ENCODE results near the gene HPSE2.

The HPSE2 gene

DNA sequence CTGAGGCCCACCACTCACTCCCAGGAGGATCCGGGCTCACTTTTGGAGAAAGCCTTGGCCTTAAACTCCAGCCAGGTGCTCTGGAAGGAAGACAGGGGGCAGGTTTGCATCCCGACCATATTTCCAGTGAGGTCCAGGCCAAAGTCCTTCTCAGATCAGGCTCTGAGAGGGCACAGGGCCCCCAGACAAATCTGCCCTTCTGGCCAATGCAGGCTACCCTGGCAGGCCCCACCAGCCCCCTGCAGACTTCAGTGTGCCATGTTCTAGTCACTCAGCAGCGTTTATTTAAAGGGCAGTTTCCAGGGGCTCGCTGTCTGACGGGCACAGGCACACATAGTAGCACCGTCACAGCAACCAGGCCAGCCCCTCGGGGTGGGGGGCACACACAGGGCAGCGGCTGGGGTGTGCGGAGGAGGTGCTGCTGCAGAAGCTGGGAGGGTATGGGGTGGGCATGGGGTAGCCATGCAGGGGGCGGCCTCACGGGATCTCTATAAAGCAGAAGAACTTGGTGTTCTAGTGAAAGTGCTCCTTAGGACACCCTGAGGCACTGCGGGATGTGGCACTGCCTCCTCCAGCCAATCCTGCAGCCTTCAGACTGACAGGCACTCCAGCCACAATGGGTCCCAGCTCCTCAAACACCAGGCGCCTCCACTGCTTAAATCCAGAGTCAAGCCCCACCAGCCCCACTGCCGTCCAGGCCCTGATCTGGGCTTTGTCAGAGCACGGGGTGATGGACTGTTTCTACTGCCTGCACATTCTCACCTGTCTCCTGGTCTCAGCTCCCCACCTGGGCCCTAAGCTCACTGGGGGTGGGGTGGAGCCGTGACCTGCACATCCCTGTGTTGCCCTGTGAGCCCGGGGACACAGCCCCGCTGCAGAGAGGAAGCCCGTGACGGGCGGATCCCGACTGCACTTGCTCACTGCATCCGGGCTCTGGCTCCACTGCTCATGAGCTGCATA lies 811.1 kb downstream of the HPSE2 start:
- DNase-seq: no peak

DNA sequence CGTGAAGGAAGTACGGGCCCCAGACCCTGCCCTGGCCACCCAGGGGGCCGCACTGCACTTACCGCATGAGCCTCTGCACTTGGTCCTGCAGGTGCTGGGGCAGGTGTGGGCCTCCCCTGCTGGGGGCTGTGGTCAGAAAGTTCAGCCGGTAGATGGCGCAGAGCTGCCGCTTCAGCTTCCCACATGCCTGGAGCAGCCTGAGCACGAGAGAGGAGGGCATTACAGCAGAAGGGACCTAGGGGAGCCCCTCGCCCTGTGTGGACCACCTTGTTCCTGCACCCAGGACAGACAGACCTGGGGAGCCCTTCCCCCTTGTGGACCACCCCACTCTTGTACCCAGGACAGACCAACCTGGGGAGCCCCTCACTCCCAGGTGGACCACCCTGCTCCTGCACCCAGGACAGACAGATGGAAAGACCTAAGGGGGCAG lies 811.9 kb downstream of the HPSE2 start:
- DNase-seq: no peak

DNA sequence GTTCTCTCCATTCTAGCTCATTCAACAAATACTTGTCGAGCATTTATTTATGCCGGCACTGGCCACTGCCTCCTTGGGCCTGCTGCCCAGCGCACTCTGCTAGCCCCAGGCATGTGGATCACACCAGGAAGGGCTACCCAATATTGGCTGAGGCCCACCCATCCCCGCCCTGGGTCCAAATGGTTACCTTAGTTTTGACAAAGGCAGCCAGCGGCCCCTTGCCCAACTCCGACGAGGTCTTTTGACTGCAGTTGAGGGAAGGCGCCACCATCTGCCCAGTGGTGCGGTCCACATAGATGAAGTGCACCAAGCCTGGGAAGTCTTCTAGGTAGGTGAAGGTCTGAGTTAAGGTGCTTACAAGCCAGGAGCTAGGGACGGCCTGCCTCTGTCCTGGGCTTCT lies 813.5 kb downstream of the HPSE2 start:
- no peak for DNase-seq

DNA sequence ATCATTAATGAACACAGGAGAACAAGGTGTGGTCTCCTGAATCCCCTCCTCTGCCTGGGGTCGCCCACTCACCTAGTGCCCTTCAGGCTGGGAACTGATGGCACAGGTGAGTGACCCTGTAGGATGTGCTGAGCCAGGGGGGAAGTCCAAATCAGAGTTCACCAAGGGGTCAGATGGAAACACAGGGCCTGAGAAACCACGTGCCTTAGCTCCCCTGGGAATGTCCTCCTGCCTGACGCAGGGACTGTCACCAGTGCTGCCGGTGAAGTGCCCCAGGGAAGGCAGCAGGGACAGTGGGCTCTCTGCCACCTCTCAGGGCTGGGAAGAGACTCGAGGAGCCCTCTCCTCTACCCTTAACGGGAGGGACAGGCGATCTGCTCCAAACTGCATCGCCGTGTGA lies 814.9 kb downstream of the HPSE2 start:
- no peak for DNase-seq

DNA sequence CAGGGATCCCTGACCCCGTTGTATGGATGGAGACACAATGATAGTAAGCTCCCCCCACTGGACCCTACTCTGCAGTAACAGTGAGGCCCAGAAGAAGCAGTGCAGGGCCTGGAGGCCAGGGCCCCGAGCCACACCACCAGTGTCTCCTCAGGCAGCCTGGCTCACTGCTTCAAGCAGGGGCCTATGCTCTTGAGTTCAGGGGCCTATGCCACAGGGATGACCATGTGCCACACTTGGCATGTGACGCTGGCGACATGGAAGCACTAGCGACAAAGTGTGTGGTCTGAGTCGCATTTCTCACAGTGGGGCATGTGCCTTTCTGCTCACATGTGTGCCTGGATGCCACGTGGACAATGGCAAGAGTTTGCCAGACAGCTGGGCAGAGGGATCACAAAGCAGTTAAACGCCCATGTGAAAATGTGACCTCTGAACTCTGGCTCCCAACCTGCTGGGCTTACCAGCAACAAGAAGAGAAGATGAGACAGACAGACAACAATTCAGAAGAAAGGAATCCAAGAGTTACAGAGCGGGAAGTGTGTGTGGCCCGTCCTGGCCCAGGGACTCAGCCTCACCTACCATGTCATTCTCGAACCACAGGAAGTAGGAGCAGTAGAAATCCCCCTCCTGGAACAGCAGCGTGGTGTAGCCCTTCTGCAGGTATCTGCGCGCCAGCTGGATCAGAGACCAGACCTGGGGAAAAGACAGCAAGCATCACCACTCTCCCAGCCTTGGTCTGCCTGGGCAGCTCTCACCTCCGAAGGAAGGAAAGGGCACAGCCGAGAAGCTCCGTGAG lies 816.0 kb downstream of the HPSE2 start:
- DNase-seq: no peak

DNA sequence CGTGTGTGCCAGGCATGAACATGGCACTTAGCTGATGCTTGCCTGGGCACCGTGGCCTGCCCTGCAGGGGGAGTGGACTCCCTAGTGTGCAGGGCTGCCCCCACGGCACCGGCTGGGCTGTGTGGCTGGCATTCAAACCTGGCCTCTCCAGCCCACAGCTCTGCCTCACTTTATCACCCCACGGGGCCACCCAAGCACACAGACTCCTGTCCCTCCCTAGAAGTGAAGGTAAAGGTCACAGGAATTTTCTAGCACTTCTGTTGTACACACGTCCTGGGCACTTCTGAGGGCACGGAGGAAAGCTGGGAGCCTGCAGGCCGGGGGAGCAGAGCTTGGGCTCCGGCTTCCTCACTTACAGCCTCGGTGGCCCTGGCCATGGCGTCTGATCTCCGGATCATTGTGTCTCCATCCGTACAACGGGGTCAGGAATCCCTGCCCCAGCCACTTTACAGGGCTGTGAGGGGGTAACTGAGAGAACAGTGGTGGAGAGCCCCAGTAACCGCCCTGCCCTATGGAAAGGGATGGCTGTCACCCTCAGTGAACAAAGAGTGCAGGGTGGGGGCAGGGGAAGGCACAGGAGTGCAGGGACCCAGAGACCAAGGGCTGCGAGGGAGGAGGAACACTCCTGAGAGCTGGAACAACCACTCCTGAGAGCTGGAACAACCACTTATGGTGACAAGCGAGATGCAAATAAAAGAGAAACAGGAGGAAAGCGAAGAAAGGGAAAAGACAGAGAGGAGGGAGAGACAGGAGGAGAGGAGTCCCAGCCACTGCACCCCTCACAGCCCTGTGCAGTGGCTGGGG lies 816.8 kb downstream of the HPSE2 start:
- DNase-seq: no peak

DNA sequence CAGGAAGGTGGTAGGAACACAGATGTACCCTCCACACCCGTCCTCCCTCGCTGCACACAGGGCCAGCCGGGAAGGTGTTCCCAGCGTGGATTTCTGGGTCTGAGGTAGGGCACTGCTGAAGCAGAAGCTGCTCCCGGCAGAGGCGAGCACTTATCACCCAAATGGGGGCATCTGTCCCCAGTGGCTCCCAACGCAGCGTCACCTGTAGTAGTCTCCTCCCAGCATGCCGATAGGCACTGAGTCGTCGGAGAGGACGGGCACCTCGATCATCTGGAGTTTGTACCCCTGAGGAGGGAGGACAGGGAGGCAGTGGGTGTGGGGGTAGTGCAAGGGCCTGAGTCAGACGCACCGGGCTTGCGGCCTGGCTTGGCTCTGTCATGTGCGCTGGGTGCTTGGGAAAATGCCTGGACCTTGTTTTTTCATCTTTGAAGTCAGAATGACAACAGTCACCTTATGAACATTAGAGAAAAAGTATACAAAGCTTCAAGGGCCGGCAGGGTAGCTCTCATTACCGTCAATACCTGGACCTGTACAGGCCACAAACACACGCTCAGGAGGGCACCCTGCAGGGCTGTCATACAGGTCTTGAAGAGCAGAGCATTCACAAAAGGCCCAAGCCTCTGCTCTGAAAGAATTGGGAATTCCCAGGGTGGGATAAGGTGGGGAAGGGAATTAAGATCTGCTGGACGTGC lies 817.5 kb downstream of the HPSE2 start:
- DNase-seq: no peak

DNA sequence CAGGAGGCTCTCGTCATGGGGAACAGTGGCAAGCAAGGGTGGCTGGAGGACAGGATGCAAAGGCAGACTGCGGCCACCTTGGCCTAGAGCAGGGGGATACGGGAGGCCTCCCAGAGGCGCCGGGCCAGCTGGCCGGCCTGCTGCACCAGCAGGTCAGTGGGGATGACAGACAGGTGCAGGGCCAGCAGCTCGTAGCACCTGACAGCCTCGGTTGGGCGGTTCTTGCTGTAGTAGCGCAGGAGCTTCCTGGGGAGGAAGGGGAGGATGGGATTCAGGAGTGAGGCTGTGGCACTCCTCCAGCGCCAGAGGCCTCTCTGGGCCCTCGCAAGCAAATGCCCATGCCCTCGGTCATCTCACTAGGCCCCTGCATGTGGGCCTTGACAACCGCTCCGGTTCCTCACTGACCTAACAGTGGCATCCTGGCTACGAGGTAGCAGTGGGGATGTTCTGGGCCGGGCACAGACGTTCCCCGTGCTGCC lies 818.1 kb downstream of the HPSE2 start:
- DNase-seq: no peak

DNA sequence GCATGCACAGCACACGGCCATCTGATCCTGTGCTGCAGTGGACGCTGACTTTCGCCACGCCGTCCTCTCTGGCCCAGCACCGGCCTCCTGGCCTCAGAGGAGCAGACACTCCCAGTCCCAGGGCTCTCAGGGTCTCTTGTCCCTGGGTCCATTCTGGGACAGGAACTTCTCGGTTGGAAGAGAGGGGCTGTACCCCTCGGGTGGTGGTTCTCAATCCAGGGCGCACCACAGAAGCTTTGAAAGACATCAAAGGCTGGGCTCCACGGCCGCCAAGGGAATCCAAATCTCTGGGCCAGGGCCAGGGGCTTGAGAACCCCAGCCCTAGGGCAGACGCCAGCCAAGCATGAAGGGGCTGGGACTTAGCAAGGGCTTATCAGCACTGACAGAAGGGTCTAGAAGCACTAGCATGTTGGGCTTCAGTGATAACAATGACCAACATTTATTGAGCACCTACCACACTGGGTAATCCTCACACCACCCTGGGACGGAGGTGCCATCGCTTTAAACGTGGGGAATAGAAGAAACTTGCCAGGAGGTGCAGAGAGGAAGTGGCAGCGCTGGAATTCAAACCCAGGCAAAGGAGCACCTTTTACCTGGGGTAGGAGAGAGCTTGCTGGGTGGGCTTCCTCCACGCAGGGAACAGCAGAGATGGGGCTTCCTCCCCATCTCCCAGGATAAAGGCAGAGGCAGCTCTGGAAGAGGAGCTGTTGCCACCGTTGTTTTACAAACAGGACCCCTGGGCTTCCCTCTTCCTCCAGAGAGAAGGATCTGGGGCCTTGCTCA lies 818.9 kb downstream of the HPSE2 start:
- DNase-seq: no peak

DNA sequence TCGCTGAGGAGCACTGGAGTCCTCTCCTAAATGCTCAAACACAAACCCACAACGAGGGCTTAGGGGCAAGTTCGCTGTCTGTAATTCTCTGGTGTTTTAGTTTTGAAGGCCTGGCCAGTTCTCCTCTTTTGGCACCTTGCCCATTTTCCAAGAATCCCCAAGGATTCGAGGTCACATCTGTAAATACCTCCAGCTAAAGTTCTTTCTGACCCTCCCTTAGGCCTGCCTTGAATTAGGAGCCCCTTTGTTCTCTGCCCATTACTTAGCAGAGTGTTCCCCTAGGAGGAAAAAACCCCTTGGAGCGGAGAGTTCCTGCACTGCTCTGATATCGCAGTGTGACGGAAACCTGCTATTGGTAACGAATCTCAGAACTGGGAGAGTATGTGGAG lies 819.9 kb downstream of the HPSE2 start:
- no peak for DNase-seq

DNA sequence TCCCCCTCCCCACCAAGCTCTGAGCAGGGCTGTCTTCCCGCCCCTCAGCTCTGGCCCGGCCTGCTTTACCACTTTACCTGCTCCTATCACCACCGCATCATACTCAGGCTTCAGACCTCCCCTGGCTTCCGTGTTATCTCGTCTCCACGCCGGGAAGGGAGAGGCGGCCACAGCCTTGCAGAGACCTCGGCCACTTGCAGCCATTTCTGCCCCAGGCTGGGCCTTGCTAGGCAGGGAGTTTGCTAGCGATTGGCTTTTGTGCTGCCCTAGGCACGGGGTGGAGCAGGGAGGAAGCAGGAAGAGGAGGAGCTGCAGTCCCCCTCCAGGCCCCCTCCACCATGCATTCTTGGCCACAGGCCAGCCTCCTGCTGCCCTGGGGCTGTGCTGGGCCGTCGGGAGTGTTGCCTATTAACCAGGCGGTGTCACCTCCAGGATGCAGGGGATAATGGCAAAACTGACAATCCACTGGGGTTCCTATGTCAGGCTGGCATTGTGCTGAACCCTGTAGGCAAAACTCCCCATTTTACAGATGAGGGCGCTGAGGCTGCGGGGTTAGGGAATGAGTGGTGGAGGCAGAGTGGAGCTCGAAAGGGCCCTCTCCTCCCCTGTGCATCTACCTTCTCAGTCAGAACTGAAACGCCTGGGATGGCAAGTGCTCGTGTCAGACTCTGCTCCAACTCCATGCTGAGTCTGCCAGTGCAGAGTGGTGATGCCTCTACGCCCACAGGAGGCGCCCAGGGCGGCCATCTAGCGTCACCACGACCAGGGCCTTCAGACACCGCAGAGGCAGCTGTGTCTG lies 820.5 kb downstream of the HPSE2 start, which contains the start of gene PYROXD2:
Gene PYROXD2, minus strand, starts transcription at position 251 of the 799 bp plus-strand sequence. Its CDS starts 47 bp downstream, at position 204.
- DNase-seq: peak; percentile 10 to 68 (median 44)

DNA sequence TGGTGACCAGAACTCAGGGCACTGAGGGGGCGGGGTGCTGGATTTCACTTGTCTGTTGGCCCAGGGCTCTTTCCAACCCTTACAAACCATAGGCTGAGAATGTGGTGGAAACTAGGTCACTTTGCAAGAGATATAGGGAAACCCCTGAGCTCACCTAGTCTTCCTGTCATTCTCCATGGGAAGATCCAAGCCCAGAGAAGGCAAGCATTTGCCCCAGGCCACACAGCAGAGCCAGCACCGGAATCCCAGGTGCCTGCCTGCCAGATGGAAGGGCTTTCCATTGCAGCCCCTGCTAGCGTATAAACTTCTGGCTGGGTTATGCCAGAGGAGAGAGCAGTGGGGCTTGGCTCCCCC lies 821.1 kb downstream of the HPSE2 start:
- no peak for DNase-seq

DNA sequence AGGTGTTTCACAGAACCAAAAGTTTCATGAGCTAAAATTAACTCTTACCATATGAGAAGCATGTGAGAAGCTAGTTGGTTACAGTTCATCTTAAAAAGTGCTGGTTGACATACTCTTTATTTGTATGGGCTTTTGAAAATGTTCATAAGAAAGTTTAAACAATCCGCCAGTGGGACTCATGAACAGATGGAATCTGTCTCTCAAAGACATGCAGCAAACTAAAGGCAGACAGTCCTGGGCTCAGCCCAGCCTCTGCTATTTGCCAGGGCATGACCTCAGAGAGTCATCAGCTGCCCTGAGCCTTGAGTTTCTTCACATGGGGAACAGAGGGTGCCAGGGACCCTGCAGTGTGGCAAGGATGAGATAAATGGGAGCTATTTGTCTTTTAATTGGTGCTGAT lies 823.9 kb downstream of the HPSE2 start:
- DNase-seq: no peak

DNA sequence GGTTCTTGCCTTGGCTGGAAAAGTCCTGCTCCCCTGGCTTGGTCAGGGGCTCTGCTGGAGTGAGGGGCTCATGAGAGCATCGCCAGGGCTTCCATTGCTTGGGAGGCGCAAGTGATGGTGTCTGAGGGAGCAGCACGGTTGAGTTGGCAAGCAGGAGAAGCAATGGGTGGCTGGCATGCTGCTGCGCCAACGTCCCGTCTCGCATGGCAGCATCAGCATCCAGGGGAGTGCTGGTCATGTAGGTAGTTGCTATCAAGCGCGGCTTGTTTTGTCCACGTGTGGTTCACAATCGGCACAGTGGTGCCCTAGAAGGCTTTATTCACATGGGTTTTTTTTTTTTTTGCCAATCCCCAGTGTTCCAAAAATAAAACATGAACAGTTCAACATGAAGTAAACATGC lies 824.5 kb downstream of the HPSE2 start:
- no peak for DNase-seq

DNA sequence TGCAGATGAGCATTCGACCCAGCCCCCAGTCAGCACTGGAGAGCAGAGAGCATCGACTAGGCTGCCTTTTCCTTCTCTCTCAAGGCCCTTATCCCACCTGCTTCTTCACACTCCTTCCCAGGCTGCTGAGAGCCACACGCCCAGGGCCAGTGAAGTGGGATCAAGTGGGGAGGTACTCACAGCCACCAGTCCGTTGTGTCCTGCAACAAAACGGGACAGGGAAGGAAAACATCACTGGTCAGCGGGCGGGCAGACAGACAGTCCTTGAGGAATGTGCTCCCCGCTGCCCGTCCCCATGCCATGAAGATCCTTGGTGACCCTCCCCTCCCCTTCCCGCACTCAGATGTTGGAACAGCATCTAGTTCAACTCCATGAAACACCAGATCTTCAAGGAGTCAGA lies 824.9 kb downstream of the HPSE2 start:
- no peak for DNase-seq

DNA sequence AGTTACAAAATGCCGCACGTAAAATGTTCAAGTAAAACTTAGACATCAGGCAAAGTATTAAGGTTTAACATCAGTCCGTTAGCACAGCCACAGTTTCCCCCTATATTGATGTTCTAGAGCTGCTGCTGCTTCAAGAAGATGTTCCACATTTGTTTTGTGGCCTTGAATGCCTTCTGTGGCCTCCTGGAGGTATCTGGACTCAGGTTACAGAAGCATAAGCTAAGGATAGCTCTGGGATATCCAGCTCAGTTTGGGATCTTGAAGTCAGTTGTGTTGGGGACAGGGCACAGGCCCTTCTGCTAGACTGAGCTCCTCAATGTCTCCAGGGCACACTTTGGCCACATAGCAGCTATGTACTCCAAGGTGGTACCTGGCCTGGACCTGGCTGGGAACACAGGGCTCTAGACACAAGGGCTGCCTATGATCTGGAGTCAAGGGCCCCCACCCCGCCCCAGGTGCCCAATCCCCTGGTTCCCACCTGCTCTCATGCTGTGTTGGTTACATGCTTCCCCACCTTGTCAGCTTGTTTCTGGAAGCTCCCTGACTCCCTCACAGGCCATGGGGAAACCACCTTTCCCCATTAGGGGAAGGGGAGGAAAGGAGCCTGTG lies 825.4 kb downstream of the HPSE2 start:
- no peak for DNase-seq

DNA sequence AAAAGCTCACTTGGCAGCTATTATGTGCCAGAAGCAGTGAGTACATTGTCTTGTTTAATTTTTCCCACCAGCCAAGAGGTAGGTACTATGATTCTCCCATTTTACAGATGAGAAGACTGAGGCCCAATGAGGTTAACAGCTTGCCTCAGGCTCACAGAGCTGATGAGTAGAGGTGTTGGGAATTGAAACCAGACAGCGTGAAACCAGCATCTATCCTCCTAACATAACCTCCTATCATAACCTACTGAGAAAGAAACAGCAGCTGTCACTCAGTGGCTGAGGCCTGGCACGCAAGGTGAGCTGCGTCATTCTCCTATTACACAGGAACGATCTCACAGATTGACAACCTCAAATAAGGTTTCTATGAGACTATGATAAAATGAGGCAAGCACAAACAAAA lies 826.9 kb downstream of the HPSE2 start:
- no peak for DNase-seq

DNA sequence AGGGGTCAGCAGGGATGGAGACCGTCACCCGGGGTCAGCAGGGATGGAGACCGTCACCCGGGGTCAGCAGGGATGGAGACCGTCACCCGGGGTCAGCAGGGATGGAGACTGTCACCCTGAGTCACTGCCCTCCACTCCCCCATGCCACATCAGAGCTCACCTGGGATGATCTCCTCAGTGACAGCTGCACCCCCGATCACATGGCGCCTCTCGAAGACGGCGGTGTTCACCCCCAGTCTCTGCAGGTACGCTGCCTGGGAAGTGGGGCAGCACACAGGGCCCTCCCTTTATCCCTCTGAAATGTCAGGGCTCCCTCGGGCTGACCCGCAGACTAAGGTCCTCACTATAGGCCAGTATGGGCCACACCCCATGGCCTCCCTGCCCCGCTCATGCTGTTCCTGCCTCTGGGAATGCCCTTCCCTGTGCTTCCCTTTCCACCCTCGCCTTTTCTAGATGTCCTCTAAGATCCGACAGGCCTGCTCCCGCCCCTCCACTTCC lies 827.9 kb downstream of the HPSE2 start:
- no peak for DNase-seq

Measured in stimulated activated naive CD4-positive, alpha-beta T cell (primary cell).